HepG2 (cell line): ENCODE data around the gene MFGE8. TPM values are rescaled to one million over a fixed set of nuclear protein-coding genes. Genes with fewer than 3 reads are reported as not detected.

Experiments
- ATAC-seq: fragments of 200-7000 bp; cut with Tn5 transposase; 3 replicates; pipeline ENCODE4 v1.9.1; 2020; ENCODE audit warnings: mild to moderate bottlenecking, moderate library complexity
- BruUV-seq: library from RNA; stranded (reverse); fragments of 400-500 nt; replicated peaks from 2 replicates; lab custom pipeline; 2021; lab: Mats Ljungman, UMichigan
- CTCF ChIA-PET: fragments of 300-600 bp; formaldehyde crosslinking; extraction: SDS; loops from one replicate; lab custom pipeline; 2021; ENCODE audit warnings: low total read pairs, inconsistent platforms, low intra/inter-chr PET ratio; lab: Yijun Ruan, JAX
- POLR2A ChIA-PET: fragments of 350-600 bp; sonication (Branson Sonifier 250); formaldehyde crosslinking; loops from one replicate; lab custom pipeline; 2020; ENCODE audit warnings: antibody characterized with exemption, inconsistent platforms; lab: Yijun Ruan, JAX
- DNase-seq: peaks from one replicate; pipeline ENCODE4 v3.0.0-alpha.2; 2015; ENCODE audit warnings: low spot score
- FAIRE-seq: peaks from 3 replicates; lab custom pipeline; 2011; peaks lifted over from hg19 to GRCh38; lab: Jason Lieb, UNC
- H2AFZ ChIP-seq: one replicate; pipeline ENCODE4 v1.6.1; 2011; ENCODE audit warnings: low read length, inconsistent platforms
- H3K27ac ChIP-seq: fragments of 300-600 bp; 3 replicates; pipeline ENCODE4 v1.8.0; 2011; ENCODE audit warnings: mixed run types, mild to moderate bottlenecking, mixed read lengths, low read length, inconsistent platforms; ENCODE audit not compliant: insufficient read depth; ENCODE audit errors: extremely low read length
- H3K27me3 ChIP-seq, 2 experiments: fragments of 200-600 bp in 1 of 2; 2 replicates in 1 of 2; 3 replicates in 1 of 2; pipeline versions ENCODE4 v1.6.0 to v1.8.0; 2011; ENCODE audit warnings: low read length in 2 of 2, mild to moderate bottlenecking in 2 of 2, moderate library complexity in 2 of 2, inconsistent platforms in 1 of 2; ENCODE audit not compliant: insufficient read depth in 2 of 2, control insufficient read depth in 1 of 2
- H3K36me3 ChIP-seq, 2 experiments: fragments of 200-600 bp in 1 of 2; replicated peaks in 1 of 2; 2 replicates in 1 of 2; 3 replicates in 1 of 2; pipeline versions ENCODE4 v1.5.1 to v1.8.0; 2011; ENCODE audit warnings: low read length in 2 of 2, inconsistent platforms in 1 of 2; ENCODE audit not compliant: insufficient read depth in 2 of 2, control insufficient read depth in 1 of 2
- H3K4me1 ChIP-seq: 2 replicates; pipeline ENCODE4 v1.5.1; 2012; ENCODE audit warnings: low read length, inconsistent platforms; ENCODE audit not compliant: insufficient read depth
- H3K4me2 ChIP-seq: 2 replicates; pipeline ENCODE4 v1.6.0; 2011; ENCODE audit warnings: low read depth, low read length, inconsistent platforms
- H3K4me3 ChIP-seq, 3 experiments: fragments of 200-600 bp in 1 of 3; sonication (generic), shearing (Covaris generic) in 1 of 3; replicated peaks in 1 of 3; 2 replicates each; pipeline ENCODE4 v1.5.1; 2011 to 2016; ENCODE audit warnings: low read length in 3 of 3, inconsistent platforms in 2 of 3, low read depth in 2 of 3, mild to moderate bottlenecking in 2 of 3, control low read depth in 1 of 3, mixed read lengths in 1 of 3; ENCODE audit not compliant: insufficient read depth in 1 of 3
- H3K79me2 ChIP-seq: one replicate; pipeline ENCODE4 v1.6.1; 2011; ENCODE audit warnings: low read length, inconsistent platforms; ENCODE audit not compliant: insufficient read depth
- H3K9ac ChIP-seq: 2 replicates; pipeline ENCODE4 v1.6.0; 2011; ENCODE audit warnings: mild to moderate bottlenecking, low read depth, low read length, inconsistent platforms; ENCODE audit not compliant: insufficient read depth
- H3K9me3 ChIP-seq: 2 replicates; pipeline ENCODE4 v1.5.1; 2012; ENCODE audit warnings: mild to moderate bottlenecking, low read length
- H4K20me1 ChIP-seq: 2 replicates; pipeline ENCODE4 v1.6.0; 2011; ENCODE audit warnings: inconsistent platforms, mild to moderate bottlenecking, low read length, moderate library complexity; ENCODE audit not compliant: insufficient read depth
- BRF2 ChIP-seq: sonication (generic); formaldehyde crosslinking; IDR thresholded peaks from 2 replicates; pipeline ENCODE4 v1.8.1; 2022; ENCODE audit warnings: mild to moderate bottlenecking, missing genetic modification reagents
- DNMT3B ChIP-seq: conservative IDR thresholded peaks from 2 replicates; pipeline ENCODE4 v1.6.1; 2016; ENCODE audit warnings: missing biosample characterization, control low read depth
- EHMT2 ChIP-seq: fragments of 200-600 bp; sonication (generic); IDR thresholded peaks from 2 replicates; pipeline ENCODE4 v1.7.0; 2017; ENCODE audit warnings: antibody characterized with exemption, low read depth, low read length, borderline replicate concordance
- RNF2 ChIP-seq: fragments of 450-650 bp; conservative IDR thresholded peaks from 2 replicates; pipeline ENCODE4 v1.6.1; 2016; ENCODE audit warnings: low read depth
- TFE3 ChIP-seq: IDR thresholded peaks from 2 replicates; pipeline ENCODE4 v1.6.1; 2016
- ZNF513 ChIP-seq: sonication (generic); formaldehyde crosslinking; conservative IDR thresholded peaks from 2 replicates; pipeline ENCODE4 v1.5.0; 2020; ENCODE audit warnings: missing genetic modification reagents
- ZNF569 ChIP-seq: sonication (generic); formaldehyde crosslinking; IDR thresholded peaks from 2 replicates; pipeline ENCODE4 v1.5.0; 2020; ENCODE audit warnings: mild to moderate bottlenecking, missing genetic modification reagents, moderate library complexity, borderline replicate concordance
- ZNF639 ChIP-seq: conservative IDR thresholded peaks from 2 replicates; pipeline ENCODE4 v1.6.1; 2018; ENCODE audit warnings: missing genetic modification reagents
- WGBS: methylation state at CpG from one replicate; pipeline ENCODE4 v1.1.6; 2017; ENCODE audit warnings: low lambda C conversion rate; 5-methylcytosine and 5-hydroxymethylcytosine counted together
- in situ Hi-C: cut with HindIII; loops from 2 replicates; pipeline ENCODE4 v1.10.0; 2017; ENCODE audit warnings: low pct_unique_long_range_greater_than_20kb; ENCODE audit not compliant: extremely low pct_ligation_motif_present
- intact Hi-C: fragments of 100-400 bp; cut with micrococcal nuclease; formaldehyde crosslinking; loops from one replicate; pipeline ENCODE4 v1.10.0; 2022; ENCODE audit not compliant: unreplicated experiment
- polyA plus RNA-seq, 8 experiments: library from polyadenylated mRNA; depleted of rRNA in 3 of 8; stranded (reverse) in 7 of 8; unstranded in 1 of 8; fragments of >200 nt; fragmentation: Illumina TruSeq in 4 of 8; extraction: Trizol in 4 of 8; gene quantifications; 2 replicates each; pipeline versions ENCODE4 v1.2.1 to v1.2.3, GENCODE V29; 2011 to 2016; ENCODE audit warnings: low read depth in 4 of 8, missing spikeins in 1 of 8, mixed read lengths in 1 of 8; ENCODE audit not compliant: insufficient read depth in 1 of 8
- total RNA-seq, 5 experiments: library from RNA; depleted of rRNA; stranded (reverse); fragments of >200 nt; fragmentation: Illumina TruSeq; extraction: Trizol; gene quantifications; 2 replicates each; pipeline ENCODE4 v1.2.3, GENCODE V29; 2016; ENCODE audit warnings: low read depth in 1 of 5

The MFGE8 gene
- total and polyA plus RNA-seq, 2 of the 13 experiments (the other 11 are each of a cell fraction or from before 2014, with no cell fraction given) = 3.4 to 22.1 TPM

- Histone ChIP-seq H3K27ac (no peak overlapping the region), H3K79me2 (no peaks in the 10 kb centered on the region), H4K20me1 (no peaks in the 10 kb centered on the region), H3K4me1 (no peaks in the 10 kb centered on the region), H3K36me3 (no peaks in the 10 kb centered on the region), H3K4me2 (no peak overlapping the region), H3K4me3 (no peak overlapping the region), H3K9me3 (no peaks in the 10 kb centered on the region), H2AFZ (no peak overlapping the region), H3K9ac (no peak overlapping the region), H3K27me3 (peaks cover 20 to 76% of the 10 kb centered on the region in 2 experiments)
- no peak for FAIRE-seq
- POLR2A ChIA-PET = no interaction called here
- CTCF ChIA-PET = no interaction called here
- 18% methylated on average over 14 of the region's 15 CpGs for WGBS
- no peak for DNase-seq
- in situ Hi-C loops (no loop called here), intact Hi-C loops (no loop called here)
- ATAC-seq = no peak
- no peak for TF ChIP-seq ZNF569
- TF ChIP-seq TFE3 = no peak
- TF ChIP-seq EHMT2 = no peak
- TF ChIP-seq DNMT3B (CRISPR knock-in tag) = no peak
- no peak for TF ChIP-seq BRF2 (CRISPR knock-in tag)
- no peak for TF ChIP-seq ZNF639 (CRISPR knock-in tag)
- no peak for TF ChIP-seq RNF2
- no peak for TF ChIP-seq ZNF513 (CRISPR knock-in tag)
- no TSS peak for BruUV-seq
These were observed 38.9 kb downstream of the MFGE8 start for GRCh38 chr15:88874275-88874674.
